Measurements from ENCODE around the gene AGXT. TPM values are rescaled to one million over a fixed set of nuclear protein-coding genes. Genes with fewer than 3 reads are reported as not detected.
A peak's percentile ranks its signal among the peaks of the same experiment; 100 is the strongest.

AGXT gene
- total and polyA plus RNA-seq, 5 donors = 0.14 TPM; not detected in 4

GRCh38 chr2:240846873-240847595, 21.6 kb upstream of the AGXT start:
- intact Hi-C loops (cut with DNase I) = no loop called here
- 71% methylated on average over 5 of the region's 5 CpGs for WGBS
- no peaks in the 10 kb centered on the region for H3K4me1 ChIP-seq (ENCODE audit: control insufficient read depth, insufficient read depth, low read length)
- DNase-seq (peak in 1 of 3 donors; percentile 54), ATAC-seq (peak in 1 of 2 donors; percentile 38)
- no peak overlapping the region for H3K4me3 ChIP-seq (ENCODE audit: low read length)
- H3K27ac ChIP-seq (ENCODE audit: low read length) = no peak overlapping the region
- H3K9me3 ChIP-seq (ENCODE audit: control insufficient read depth, low read length) = no peaks in the 10 kb centered on the region
- no peaks in the 10 kb centered on the region for H3K27me3 ChIP-seq (ENCODE audit: control insufficient read depth, insufficient read depth)

GRCh38 chr2:240847817-240848216, 20.8 kb upstream of the AGXT start:
- no peak overlapping the region for H3K27ac ChIP-seq (ENCODE audit: low read length)
- DNase-seq = no peak
- no peaks in the 10 kb centered on the region for H3K4me1 ChIP-seq (ENCODE audit: control insufficient read depth, insufficient read depth, low read length)
- 94% methylated on average over 13 of the region's 13 CpGs for WGBS
- H3K27me3 ChIP-seq (ENCODE audit: control insufficient read depth, insufficient read depth) = no peaks in the 10 kb centered on the region
- intact Hi-C loops (cut with DNase I) = no loop called here
- H3K9me3 ChIP-seq (ENCODE audit: control insufficient read depth, low read length) = no peaks in the 10 kb centered on the region
- ATAC-seq = no peak
- no peak overlapping the region for H3K4me3 ChIP-seq (ENCODE audit: low read length)

- intact Hi-C loops (cut with DNase I) = no loop called here
- no peak overlapping the region for H3K27ac ChIP-seq (ENCODE audit: low read length)
Observed at GRCh38 chr2:240848900-240849680, 19.5 kb upstream of the AGXT start.

GRCh38 chr2:240850026-240850425, 18.6 kb upstream of the AGXT start:
- Histone ChIP-seq H3K27me3 (ENCODE audit: control insufficient read depth, insufficient read depth) (no peaks in the 10 kb centered on the region), H3K4me3 (ENCODE audit: low read length) (no peak overlapping the region), H3K4me1 (ENCODE audit: control insufficient read depth, insufficient read depth, low read length) (no peaks in the 10 kb centered on the region), H3K27ac (ENCODE audit: low read length) (no peak overlapping the region), H3K9me3 (ENCODE audit: control insufficient read depth, low read length) (no peaks in the 10 kb centered on the region)
- peak in 1 of 2 donors; percentile 5 for ATAC-seq
- 85% methylated on average over 11 of the region's 11 CpGs for WGBS
- intact Hi-C loops (cut with DNase I) = loop anchor here in 1 of 4 donors (10.0 kb wide), 2 partner anchors 135 to 365 kb away; no protein-coding TSS in a partner anchor
- DNase-seq = peak in 1 of 3 donors; percentile 31

More at GRCh38 chr2:240848900-240849680, 19.5 kb upstream of the AGXT start:
- no peaks in the 10 kb centered on the region for H3K9me3 ChIP-seq (ENCODE audit: control insufficient read depth, low read length)
- no peaks in the 10 kb centered on the region for H3K4me1 ChIP-seq (ENCODE audit: control insufficient read depth, insufficient read depth, low read length)
- ATAC-seq (no peak), DNase-seq (no peak)
- 79% methylated on average over 12 of the region's 12 CpGs for WGBS
- H3K27me3 ChIP-seq (ENCODE audit: control insufficient read depth, insufficient read depth) = no peaks in the 10 kb centered on the region
- no peak overlapping the region for H3K4me3 ChIP-seq (ENCODE audit: low read length)

- no peak overlapping the region for H3K27ac ChIP-seq (ENCODE audit: low read length)
- H3K27me3 ChIP-seq (ENCODE audit: control insufficient read depth, insufficient read depth) = no peaks in the 10 kb centered on the region
- DNase-seq = no peak
- peak; percentile 13 to 14 for ATAC-seq
- intact Hi-C loops (cut with DNase I) = loop anchor here in 1 of 4 donors (10.0 kb wide), 2 partner anchors 134 to 364 kb away; no protein-coding TSS in a partner anchor
- no peaks in the 10 kb centered on the region for H3K4me1 ChIP-seq (ENCODE audit: control insufficient read depth, insufficient read depth, low read length)
- H3K4me3 ChIP-seq (ENCODE audit: low read length) = no peak overlapping the region
- no peaks in the 10 kb centered on the region for H3K9me3 ChIP-seq (ENCODE audit: control insufficient read depth, low read length)
- 68% methylated on average over 11 of the region's 11 CpGs for WGBS
Observed at GRCh38 chr2:240850756-240851077, 17.9 kb upstream of the AGXT start.

- no peaks in the 10 kb centered on the region for H3K4me1 ChIP-seq (ENCODE audit: control insufficient read depth, insufficient read depth, low read length)
- peak; percentile 83 to 95 (median 91) for DNase-seq
- intact Hi-C loops (cut with DNase I) = loop anchor here in 1 of 4 donors (10.0 kb wide), 2 partner anchors 133 to 363 kb away; no protein-coding TSS in a partner anchor
- no peak overlapping the region for H3K27ac ChIP-seq (ENCODE audit: low read length)
- H3K4me3 ChIP-seq (ENCODE audit: low read length) = no peak overlapping the region
- no peaks in the 10 kb centered on the region for H3K9me3 ChIP-seq (ENCODE audit: control insufficient read depth, low read length)
- 37% methylated on average over 33 of the region's 33 CpGs for WGBS
- ATAC-seq = peak; percentile 90 to 92
- H3K27me3 ChIP-seq (ENCODE audit: control insufficient read depth, insufficient read depth) = no peaks in the 10 kb centered on the region
Observed at GRCh38 chr2:240851078-240851991, 17.3 kb upstream of the AGXT start.

- no peak overlapping the region for H3K27ac ChIP-seq (ENCODE audit: low read length)
Observed at GRCh38 chr2:240852671-240853314, 15.8 kb upstream of the AGXT start.

GRCh38 chr2:240855670-240856069, 13.0 kb upstream of the AGXT start:
- Histone ChIP-seq H3K9me3 (ENCODE audit: control insufficient read depth, low read length) (no peaks in the 10 kb centered on the region), H3K4me1 (ENCODE audit: control insufficient read depth, insufficient read depth, low read length) (no peaks in the 10 kb centered on the region), H3K27me3 (ENCODE audit: control insufficient read depth, insufficient read depth) (no peaks in the 10 kb centered on the region), H3K4me3 (ENCODE audit: low read length) (no peak overlapping the region), H3K27ac (ENCODE audit: low read length) (no peak overlapping the region)
- WGBS = 95% methylated on average over 8 of the region's 8 CpGs
- no peak for ATAC-seq
- intact Hi-C loops (cut with DNase I) = loop anchor here in 1 of 4 donors (10.0 kb wide), 2 partner anchors 129 to 359 kb away; no protein-coding TSS in a partner anchor
- DNase-seq = no peak

More at GRCh38 chr2:240852671-240853314, 15.8 kb upstream of the AGXT start:
- Histone ChIP-seq H3K27me3 (ENCODE audit: control insufficient read depth, insufficient read depth) (no peaks in the 10 kb centered on the region), H3K4me1 (ENCODE audit: control insufficient read depth, insufficient read depth, low read length) (no peaks in the 10 kb centered on the region), H3K4me3 (ENCODE audit: low read length) (no peak overlapping the region), H3K9me3 (ENCODE audit: control insufficient read depth, low read length) (no peaks in the 10 kb centered on the region)
- 86% methylated on average over 15 of the region's 15 CpGs for WGBS
- intact Hi-C loops (cut with DNase I) = loop anchor here in 1 of 4 donors (10.0 kb wide), 2 partner anchors 132 to 362 kb away; no protein-coding TSS in a partner anchor
- no peak for ATAC-seq
- peak in 1 of 3 donors; percentile 31 for DNase-seq

GRCh38 chr2:240856151-240856980, 12.3 kb upstream of the AGXT start:
- ATAC-seq = no peak
- intact Hi-C loops (cut with DNase I) = loop anchor here in 1 of 4 donors (10.0 kb wide), 2 partner anchors 128 to 358 kb away; no protein-coding TSS in a partner anchor

More at GRCh38 chr2:240856151-240856980, 12.3 kb upstream of the AGXT start:
- no peaks in the 10 kb centered on the region for H3K4me1 ChIP-seq (ENCODE audit: control insufficient read depth, insufficient read depth, low read length)
- no peak overlapping the region for H3K4me3 ChIP-seq (ENCODE audit: low read length)
- no peaks in the 10 kb centered on the region for H3K9me3 ChIP-seq (ENCODE audit: control insufficient read depth, low read length)
- no peak overlapping the region for H3K27ac ChIP-seq (ENCODE audit: low read length)
- 70% methylated on average over 21 of the region's 21 CpGs for WGBS
- peak in 1 of 3 donors; percentile 46 for DNase-seq
- no peaks in the 10 kb centered on the region for H3K27me3 ChIP-seq (ENCODE audit: control insufficient read depth, insufficient read depth)

All from right cardiac atrium (tissue), 5 donors.